ENCODE results near the gene COX6A2. TPM values are rescaled to one million over a fixed set of nuclear protein-coding genes. Genes with fewer than 3 reads are reported as not detected.

Gene COX6A2
- total and polyA plus RNA-seq, 2 experiments from 2014 or later = 6.0 TPM; not detected in 1

DNA sequence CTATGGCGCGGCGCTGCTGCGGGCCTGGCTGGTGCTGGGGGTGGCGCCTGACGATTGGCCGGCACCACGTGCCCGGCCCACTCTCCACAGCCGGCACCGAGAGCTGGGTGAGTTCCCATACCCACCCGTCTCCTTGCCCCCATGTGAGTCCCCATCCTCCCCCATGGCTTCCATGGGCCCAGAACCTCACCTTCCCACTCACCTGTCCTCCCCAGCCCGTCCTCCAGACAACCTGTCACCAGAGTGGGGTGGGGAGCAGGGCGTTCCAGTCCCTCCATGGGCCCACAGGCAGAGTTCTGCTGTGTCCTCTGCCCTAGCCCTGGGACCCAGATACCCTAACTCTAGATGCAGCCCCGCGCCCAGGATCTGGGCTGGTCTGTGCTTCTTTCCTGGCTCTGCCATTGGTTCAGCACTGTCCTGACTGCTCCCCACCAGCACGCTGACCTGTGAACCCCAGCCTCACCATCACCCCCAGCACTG is 36.7 kb upstream of the COX6A2 start:
- Histone ChIP-seq H3K79me2 (replicated peaks; ENCODE audit: insufficient read depth) (no peaks in the 10 kb centered on the region), H3K27ac (ENCODE audit: low read depth) (no peak overlapping the region), H4K20me1 (replicated peaks; ENCODE audit: insufficient read depth) (no peaks in the 10 kb centered on the region; the same call in 1 of the 2 replicates), H2AFZ (no peak overlapping the region), H3K4me2 (no peak overlapping the region), H3F3A (replicated peaks; ENCODE audit: low read depth) (peaks cover 4% of the 10 kb centered on the region; the same call in 1 of the 2 replicates), H3K4me3 (no peak overlapping the region), H3K9me2 (ENCODE audit: insufficient read depth) (no peaks in the 10 kb centered on the region), H3K27me3 (ENCODE audit: insufficient read depth) (no peaks in the 10 kb centered on the region), H3K4me1 (ENCODE audit: insufficient read depth) (no peaks in the 10 kb centered on the region), H3K36me3 (ENCODE audit: insufficient read depth) (no peaks in the 10 kb centered on the region; the same call in 1 of the 2 replicates)
- no peak overlapping the region for H3K4me3 Mint-ChIP-seq
- H3K9me3 Mint-ChIP-seq = no peaks in the 10 kb centered on the region; the same call in 2 of the 3 replicates
- DNase-seq (ENCODE audit: low spot score) = no peak
- ATAC-seq = no peak
- TF ChIP-seq EZH2 (IDR thresholded peaks at IDR 0.05; ENCODE audit: low read depth, unreplicated experiment) = no peak
- no peak for TF ChIP-seq NANOG (IDR thresholded peaks at IDR 0.05; ENCODE audit: borderline replicate concordance)
- no peak for TF ChIP-seq ZNF331 (CRISPR knock-in tag; IDR thresholded peaks at IDR 0.05; ENCODE audit: low read depth)
- TF ChIP-seq, protein P1, sequence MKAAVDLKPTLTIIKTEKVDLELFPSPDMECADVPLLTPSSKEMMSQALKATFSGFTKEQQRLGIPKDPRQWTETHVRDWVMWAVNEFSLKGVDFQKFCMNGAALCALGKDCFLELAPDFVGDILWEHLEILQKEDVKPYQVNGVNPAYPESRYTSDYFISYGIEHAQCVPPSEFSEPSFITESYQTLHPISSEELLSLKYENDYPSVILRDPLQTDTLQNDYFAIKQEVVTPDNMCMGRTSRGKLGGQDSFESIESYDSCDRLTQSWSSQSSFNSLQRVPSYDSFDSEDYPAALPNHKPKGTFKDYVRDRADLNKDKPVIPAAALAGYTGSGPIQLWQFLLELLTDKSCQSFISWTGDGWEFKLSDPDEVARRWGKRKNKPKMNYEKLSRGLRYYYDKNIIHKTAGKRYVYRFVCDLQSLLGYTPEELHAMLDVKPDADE (IDR thresholded peaks at IDR 0.05) = no peak
- TF ChIP-seq, protein P2, sequence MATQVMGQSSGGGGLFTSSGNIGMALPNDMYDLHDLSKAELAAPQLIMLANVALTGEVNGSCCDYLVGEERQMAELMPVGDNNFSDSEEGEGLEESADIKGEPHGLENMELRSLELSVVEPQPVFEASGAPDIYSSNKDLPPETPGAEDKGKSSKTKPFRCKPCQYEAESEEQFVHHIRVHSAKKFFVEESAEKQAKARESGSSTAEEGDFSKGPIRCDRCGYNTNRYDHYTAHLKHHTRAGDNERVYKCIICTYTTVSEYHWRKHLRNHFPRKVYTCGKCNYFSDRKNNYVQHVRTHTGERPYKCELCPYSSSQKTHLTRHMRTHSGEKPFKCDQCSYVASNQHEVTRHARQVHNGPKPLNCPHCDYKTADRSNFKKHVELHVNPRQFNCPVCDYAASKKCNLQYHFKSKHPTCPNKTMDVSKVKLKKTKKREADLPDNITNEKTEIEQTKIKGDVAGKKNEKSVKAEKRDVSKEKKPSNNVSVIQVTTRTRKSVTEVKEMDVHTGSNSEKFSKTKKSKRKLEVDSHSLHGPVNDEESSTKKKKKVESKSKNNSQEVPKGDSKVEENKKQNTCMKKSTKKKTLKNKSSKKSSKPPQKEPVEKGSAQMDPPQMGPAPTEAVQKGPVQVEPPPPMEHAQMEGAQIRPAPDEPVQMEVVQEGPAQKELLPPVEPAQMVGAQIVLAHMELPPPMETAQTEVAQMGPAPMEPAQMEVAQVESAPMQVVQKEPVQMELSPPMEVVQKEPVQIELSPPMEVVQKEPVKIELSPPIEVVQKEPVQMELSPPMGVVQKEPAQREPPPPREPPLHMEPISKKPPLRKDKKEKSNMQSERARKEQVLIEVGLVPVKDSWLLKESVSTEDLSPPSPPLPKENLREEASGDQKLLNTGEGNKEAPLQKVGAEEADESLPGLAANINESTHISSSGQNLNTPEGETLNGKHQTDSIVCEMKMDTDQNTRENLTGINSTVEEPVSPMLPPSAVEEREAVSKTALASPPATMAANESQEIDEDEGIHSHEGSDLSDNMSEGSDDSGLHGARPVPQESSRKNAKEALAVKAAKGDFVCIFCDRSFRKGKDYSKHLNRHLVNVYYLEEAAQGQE (IDR thresholded peaks at IDR 0.05; ENCODE audit: unreplicated experiment) = no peak
- TF ChIP-seq JUNB (IDR thresholded peaks at IDR 0.05; ENCODE audit: unreplicated experiment) = no peak
- TF ChIP-seq ZNF114 (CRISPR knock-in tag; IDR thresholded peaks at IDR 0.05) = no peak
- no peak for TF ChIP-seq POLR2AphosphoS5 (IDR thresholded peaks at IDR 0.05; ENCODE audit: low read depth)
- no peak for TF ChIP-seq STAT1 (IDR thresholded peaks at IDR 0.05; ENCODE audit: unreplicated experiment)
- TF ChIP-seq, protein P3, sequence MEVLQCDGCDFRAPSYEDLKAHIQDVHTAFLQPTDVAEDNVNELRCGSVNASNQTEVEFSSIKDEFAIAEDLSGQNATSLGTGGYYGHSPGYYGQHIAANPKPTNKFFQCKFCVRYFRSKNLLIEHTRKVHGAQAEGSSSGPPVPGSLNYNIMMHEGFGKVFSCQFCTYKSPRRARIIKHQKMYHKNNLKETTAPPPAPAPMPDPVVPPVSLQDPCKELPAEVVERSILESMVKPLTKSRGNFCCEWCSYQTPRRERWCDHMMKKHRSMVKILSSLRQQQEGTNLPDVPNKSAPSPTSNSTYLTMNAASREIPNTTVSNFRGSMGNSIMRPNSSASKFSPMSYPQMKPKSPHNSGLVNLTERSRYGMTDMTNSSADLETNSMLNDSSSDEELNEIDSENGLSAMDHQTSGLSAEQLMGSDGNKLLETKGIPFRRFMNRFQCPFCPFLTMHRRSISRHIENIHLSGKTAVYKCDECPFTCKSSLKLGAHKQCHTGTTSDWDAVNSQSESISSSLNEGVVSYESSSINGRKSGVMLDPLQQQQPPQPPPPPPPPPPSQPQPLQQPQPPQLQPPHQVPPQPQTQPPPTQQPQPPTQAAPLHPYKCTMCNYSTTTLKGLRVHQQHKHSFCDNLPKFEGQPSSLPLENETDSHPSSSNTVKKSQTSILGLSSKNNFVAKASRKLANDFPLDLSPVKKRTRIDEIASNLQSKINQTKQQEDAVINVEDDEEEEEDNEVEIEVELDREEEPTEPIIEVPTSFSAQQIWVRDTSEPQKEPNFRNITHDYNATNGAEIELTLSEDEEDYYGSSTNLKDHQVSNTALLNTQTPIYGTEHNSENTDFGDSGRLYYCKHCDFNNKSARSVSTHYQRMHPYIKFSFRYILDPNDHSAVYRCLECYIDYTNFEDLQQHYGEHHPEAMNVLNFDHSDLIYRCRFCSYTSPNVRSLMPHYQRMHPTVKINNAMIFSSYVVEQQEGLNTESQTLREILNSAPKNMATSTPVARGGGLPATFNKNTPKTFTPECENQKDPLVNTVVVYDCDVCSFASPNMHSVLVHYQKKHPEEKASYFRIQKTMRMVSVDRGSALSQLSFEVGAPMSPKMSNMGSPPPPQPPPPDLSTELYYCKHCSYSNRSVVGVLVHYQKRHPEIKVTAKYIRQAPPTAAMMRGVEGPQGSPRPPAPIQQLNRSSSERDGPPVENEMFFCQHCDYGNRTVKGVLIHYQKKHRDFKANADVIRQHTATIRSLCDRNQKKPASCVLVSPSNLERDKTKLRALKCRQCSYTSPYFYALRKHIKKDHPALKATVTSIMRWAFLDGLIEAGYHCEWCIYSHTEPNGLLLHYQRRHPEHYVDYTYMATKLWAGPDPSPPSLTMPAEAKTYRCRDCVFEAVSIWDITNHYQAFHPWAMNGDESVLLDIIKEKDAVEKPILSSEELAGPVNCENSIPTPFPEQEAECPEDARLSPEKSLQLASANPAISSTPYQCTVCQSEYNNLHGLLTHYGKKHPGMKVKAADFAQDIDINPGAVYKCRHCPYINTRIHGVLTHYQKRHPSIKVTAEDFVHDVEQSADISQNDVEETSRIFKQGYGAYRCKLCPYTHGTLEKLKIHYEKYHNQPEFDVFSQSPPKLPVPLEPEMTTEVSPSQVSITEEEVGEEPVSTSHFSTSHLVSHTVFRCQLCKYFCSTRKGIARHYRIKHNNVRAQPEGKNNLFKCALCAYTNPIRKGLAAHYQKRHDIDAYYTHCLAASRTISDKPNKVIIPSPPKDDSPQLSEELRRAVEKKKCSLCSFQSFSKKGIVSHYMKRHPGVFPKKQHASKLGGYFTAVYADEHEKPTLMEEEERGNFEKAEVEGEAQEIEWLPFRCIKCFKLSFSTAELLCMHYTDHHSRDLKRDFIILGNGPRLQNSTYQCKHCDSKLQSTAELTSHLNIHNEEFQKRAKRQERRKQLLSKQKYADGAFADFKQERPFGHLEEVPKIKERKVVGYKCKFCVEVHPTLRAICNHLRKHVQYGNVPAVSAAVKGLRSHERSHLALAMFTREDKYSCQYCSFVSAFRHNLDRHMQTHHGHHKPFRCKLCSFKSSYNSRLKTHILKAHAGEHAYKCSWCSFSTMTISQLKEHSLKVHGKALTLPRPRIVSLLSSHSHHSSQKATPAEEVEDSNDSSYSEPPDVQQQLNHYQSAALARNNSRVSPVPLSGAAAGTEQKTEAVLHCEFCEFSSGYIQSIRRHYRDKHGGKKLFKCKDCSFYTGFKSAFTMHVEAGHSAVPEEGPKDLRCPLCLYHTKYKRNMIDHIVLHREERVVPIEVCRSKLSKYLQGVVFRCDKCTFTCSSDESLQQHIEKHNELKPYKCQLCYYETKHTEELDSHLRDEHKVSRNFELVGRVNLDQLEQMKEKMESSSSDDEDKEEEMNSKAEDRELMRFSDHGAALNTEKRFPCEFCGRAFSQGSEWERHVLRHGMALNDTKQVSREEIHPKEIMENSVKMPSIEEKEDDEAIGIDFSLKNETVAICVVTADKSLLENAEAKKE (CRISPR knock-in tag; IDR thresholded peaks at IDR 0.05) = no peak
- no peak for TF ChIP-seq EZH2phosphoT487 (IDR thresholded peaks at IDR 0.05; ENCODE audit: unreplicated experiment)
- TF ChIP-seq, protein P4, sequence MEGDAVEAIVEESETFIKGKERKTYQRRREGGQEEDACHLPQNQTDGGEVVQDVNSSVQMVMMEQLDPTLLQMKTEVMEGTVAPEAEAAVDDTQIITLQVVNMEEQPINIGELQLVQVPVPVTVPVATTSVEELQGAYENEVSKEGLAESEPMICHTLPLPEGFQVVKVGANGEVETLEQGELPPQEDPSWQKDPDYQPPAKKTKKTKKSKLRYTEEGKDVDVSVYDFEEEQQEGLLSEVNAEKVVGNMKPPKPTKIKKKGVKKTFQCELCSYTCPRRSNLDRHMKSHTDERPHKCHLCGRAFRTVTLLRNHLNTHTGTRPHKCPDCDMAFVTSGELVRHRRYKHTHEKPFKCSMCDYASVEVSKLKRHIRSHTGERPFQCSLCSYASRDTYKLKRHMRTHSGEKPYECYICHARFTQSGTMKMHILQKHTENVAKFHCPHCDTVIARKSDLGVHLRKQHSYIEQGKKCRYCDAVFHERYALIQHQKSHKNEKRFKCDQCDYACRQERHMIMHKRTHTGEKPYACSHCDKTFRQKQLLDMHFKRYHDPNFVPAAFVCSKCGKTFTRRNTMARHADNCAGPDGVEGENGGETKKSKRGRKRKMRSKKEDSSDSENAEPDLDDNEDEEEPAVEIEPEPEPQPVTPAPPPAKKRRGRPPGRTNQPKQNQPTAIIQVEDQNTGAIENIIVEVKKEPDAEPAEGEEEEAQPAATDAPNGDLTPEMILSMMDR (conservative IDR thresholded peaks at IDR 0.05; ENCODE audit: low read depth in 2 of 2) = no peak
- TF ChIP-seq CREB1 (CRISPR knock-in tag; IDR thresholded peaks at IDR 0.05; ENCODE audit: low read depth) = no peak
- H3K4me1 Mint-ChIP-seq = peaks cover 3% of the 10 kb centered on the region
- H3K27me3 Mint-ChIP-seq (ENCODE audit: insufficient read depth, low read depth, poor library complexity) = peaks cover 2% of the 10 kb centered on the region
- H3K27ac Mint-ChIP-seq = no peak overlapping the region
- peaks cover 29% of the 10 kb centered on the region for H3K36me3 Mint-ChIP-seq (ENCODE audit: low read depth)

All from GM23338 (cell line).